Subcutaneous adipose tissue (tissue), 4 donors: ENCODE measurements around the gene RELT. TPM values are rescaled to one million over a fixed set of nuclear protein-coding genes. Genes with fewer than 3 reads are reported as not detected.

Experiments used
- CTCF ChIP-seq: fragments of 450-650 bp; IDR thresholded peaks from one replicate; pipeline ENCODE4 v1.5.1; 2016; ENCODE audit warnings: low read depth, mild to moderate bottlenecking, control low read depth, antibody characterized with exemption, moderate library complexity
- total RNA-seq, 4 donors: library from RNA; depleted of rRNA; stranded (reverse); fragments of >200 nt; gene quantifications; one replicate each; pipeline ENCODE4 v1.1.0, GENCODE V29; 2016

The RELT gene
- total RNA-seq, 4 donors from 2014 or later = 3.1 to 5.1 (median 4.0) TPM

GRCh38 chr11:73380331-73380730 lies 4.1 kb downstream of the RELT start:
- no peak for TF ChIP-seq CTCF

- TF ChIP-seq CTCF = no peak
Observed at GRCh38 chr11:73380897-73381410, 4.8 kb downstream of the RELT start.

- no peak for TF ChIP-seq CTCF
Observed at GRCh38 chr11:73381589-73381988, 5.4 kb downstream of the RELT start.

- TF ChIP-seq CTCF = no peak
Observed at GRCh38 chr11:73382183-73382582, 6.0 kb downstream of the RELT start.

GRCh38 chr11:73382747-73383146 lies 6.5 kb downstream of the RELT start:
- TF ChIP-seq CTCF = no peak

GRCh38 chr11:73383249-73384124 lies 7.3 kb downstream of the RELT start:
- TF ChIP-seq CTCF = no peak

- TF ChIP-seq CTCF = no peak
Observed at GRCh38 chr11:73384125-73384441, 7.9 kb downstream of the RELT start.
